Measurements from ENCODE around the gene ARF4.

ARF4 gene

GRCh38 chr3:57577801-57578200 is 19.3 kb downstream of the ARF4 start:
- DNase-seq (ENCODE audit: low spot score) = no peak

DNA sequence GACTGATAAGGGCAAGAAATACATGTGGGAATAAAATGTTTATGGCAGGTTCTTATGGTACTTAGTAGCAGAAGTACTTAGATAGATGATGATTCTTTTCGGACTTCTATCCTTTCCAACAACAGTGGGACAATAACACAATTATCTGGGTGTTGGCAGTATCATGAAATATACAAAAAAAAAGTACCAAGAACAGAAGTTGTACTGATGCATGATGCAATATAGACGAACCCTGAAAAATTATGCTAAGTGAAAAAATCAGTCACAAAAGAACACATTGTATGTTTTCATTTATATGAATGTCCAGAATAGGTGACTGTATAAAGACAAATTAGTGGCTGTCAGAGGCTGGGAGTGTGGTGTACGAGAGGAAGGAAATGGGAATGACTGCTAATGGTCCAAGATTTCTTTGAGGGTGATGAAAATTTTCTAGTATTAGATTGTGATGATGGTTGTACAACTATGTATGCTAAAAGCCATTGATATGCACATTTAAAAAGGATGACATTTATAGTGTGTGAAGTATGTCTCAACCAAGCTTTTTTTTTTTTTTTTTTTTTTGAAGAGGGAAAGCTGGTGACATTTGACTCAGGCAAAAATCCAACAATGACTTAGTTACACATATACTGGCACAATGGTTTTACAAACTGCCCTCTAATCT is 21.0 kb downstream of the ARF4 start:
- DNase-seq (ENCODE audit: low spot score) = no peak

GRCh38 chr3:57572096-57572495 is 25.0 kb downstream of the ARF4 start:
- no peak for DNase-seq (ENCODE audit: low spot score)

DNA sequence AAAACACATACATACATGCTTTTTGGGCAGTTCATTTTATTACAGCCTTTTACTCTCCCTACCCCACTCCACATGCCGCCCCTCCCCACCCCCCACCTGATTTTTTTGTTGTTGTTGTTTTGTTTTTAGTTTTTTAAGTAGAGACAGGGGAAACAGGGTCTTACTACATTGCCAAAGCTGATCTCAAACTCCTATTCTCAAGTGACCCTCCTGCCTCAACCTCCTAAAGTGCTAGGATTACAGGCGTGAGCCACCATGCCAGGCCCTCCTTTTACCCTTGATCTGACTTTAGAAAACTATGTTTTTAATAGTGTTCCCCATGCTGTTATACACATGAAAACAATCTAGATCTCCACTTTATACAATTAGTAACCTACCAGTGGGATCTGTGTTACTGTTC is 26.3 kb downstream of the ARF4 start:
- no peak for DNase-seq (ENCODE audit: low spot score)

- DNase-seq (ENCODE audit: low spot score) = no peak
Measured at GRCh38 chr3:57569859-57570450, 27.2 kb downstream of the ARF4 start.

- DNase-seq (ENCODE audit: low spot score) = no peak
Measured at GRCh38 chr3:57559526-57559925, 37.6 kb downstream of the ARF4 start.

DNA sequence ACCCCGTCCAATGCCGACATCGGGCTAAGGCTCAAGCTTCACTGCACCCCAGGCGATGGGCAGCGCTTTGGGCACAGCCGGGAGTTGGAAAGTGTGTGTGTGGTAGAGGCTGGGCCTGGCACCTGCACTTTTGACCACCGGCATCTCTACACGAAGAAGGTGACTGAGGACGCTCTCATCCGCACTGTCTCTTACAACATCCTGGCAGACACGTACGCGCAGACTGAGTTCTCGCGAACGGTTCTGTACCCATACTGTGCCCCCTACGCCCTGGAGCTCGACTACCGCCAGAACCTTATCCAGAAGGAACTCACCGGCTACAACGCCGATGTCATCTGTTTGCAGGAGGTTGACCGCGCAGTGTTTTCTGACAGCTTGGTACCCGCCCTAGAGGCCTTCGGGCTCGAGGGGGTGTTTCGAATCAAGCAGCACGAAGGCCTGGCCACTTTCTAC is 40.0 kb downstream of the ARF4 start:
- DNase-seq (ENCODE audit: low spot score) = peak; percentile 30

- DNase-seq (ENCODE audit: low spot score) = peak; percentile 19
Measured at GRCh38 chr3:57556459-57557084, 40.6 kb downstream of the ARF4 start.

DNA sequence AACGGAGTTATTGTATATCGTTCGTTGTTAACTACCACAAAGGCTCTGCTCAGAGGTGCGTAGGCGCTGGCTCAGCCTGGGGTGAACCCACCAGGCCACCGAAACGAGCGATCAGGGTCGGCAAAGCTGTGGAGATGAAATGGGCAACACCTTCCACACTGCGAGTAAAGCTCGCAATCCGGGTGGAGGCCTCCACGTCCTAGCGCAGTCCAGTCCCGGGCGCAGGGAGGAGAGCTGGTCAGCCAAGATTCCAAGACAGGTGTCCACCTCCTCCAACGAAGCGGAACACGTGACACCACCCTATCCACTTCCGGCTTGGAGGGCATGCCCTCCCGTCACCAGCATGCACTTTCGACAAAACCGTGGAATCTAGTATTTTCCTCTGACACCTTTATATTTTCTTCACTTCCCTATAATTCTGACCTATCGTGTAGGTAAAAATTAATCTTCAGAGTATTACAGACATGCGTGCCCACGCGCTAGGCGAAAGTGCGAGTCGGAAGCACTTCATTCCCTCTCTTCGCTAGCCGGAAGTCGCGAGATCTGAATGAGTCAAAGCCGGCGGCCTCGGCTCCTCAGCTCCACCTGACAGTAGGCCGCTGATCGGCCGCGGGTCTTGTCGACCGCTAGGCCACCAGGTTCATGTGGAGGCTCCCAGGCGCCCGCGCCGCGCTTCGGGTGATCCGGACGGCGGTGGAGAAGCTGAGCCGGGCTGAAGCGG is 41.2 kb downstream of the ARF4 start, which contains the start of gene PDE12:
Gene PDE12 (plus strand): TSS at position 537 of the 721 bp plus-strand sequence. CDS start 106 bp downstream, at position 643.
- peak; percentile 84 for DNase-seq (ENCODE audit: low spot score)

- DNase-seq (ENCODE audit: low spot score) = no peak
Measured at GRCh38 chr3:57555306-57555705, 41.8 kb downstream of the ARF4 start.

GRCh38 chr3:57546616-57547015 is 50.5 kb downstream of the ARF4 start:
- no peak for DNase-seq (ENCODE audit: low spot score)

GRCh38 chr3:57545636-57546268 is 51.4 kb downstream of the ARF4 start:
- no peak for DNase-seq (ENCODE audit: low spot score)

GRCh38 chr3:57544181-57545125 is 52.7 kb downstream of the ARF4 start, which contains the start of gene DNAH12:
DNAH12 (minus strand) TSS chr3:57544344; CDS start chr3:57542870, 1,474 bp downstream.
- no peak for DNase-seq (ENCODE audit: low spot score)

GRCh38 chr3:57538465-57538864 is 58.7 kb downstream of the ARF4 start:
- no peak for DNase-seq (ENCODE audit: low spot score)

GRCh38 chr3:57530071-57530608 is 67.0 kb downstream of the ARF4 start:
- DNase-seq (ENCODE audit: low spot score) = no peak

All from CD4-positive, alpha-beta T cell treated with Interleukin-15 for 4 hours (primary cell).